Peyer's patch (tissue), 4 donors: Measurements from ENCODE around the gene SCLY.

ENCODE experiments used
- POLR2A ChIP-seq, 2 donors: fragments of 450-650 bp; IDR thresholded peaks; one replicate each; pipeline ENCODE4 v1.5.1; 2017; ENCODE audit warnings: antibody characterized with exemption in 2 of 2, mild to moderate bottlenecking in 2 of 2, moderate library complexity in 2 of 2
- TF ChIP-seq, protein P1 (sequence below), 6 experiments: fragments of 450-650 bp in 4 of 6; fragments of 200-600 bp in 2 of 6; sonication (generic) in 1 of 6; IDR thresholded peaks; one replicate each; pipeline ENCODE4 v1.5.1; 2017 to 2019; ENCODE audit warnings: antibody characterized with exemption in 6 of 6, mild to moderate bottlenecking in 3 of 6, moderate library complexity in 1 of 6

DNA sequence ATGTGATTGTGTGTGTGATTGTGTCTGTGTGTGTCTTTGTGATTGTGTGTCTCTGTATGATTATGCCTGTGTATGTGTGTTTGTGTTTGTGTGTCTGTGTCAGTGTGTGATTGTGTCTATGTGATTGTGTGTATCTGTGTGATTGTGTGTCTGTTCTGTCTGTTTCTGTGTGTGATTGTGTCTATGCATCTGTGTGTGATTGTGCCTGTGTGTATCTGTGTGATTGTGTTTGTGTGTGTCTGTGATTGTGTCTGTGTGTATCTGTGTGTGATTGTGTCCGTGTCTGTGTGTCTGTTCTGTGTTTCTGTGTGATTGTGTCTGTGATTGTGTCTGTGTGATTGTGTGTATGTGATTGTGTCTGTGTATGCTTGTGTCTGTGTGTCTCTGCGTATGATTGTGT, 65.5 kb downstream of the SCLY start:
- TF ChIP-seq, protein P1, sequence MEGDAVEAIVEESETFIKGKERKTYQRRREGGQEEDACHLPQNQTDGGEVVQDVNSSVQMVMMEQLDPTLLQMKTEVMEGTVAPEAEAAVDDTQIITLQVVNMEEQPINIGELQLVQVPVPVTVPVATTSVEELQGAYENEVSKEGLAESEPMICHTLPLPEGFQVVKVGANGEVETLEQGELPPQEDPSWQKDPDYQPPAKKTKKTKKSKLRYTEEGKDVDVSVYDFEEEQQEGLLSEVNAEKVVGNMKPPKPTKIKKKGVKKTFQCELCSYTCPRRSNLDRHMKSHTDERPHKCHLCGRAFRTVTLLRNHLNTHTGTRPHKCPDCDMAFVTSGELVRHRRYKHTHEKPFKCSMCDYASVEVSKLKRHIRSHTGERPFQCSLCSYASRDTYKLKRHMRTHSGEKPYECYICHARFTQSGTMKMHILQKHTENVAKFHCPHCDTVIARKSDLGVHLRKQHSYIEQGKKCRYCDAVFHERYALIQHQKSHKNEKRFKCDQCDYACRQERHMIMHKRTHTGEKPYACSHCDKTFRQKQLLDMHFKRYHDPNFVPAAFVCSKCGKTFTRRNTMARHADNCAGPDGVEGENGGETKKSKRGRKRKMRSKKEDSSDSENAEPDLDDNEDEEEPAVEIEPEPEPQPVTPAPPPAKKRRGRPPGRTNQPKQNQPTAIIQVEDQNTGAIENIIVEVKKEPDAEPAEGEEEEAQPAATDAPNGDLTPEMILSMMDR (IDR thresholded peaks at IDR 0.05): no peak
- no peak for TF ChIP-seq POLR2A (IDR thresholded peaks at IDR 0.05)
